HepG2 (cell line): ENCODE data around the gene ZNF880. TPM values are rescaled to one million over a fixed set of nuclear protein-coding genes. Genes with fewer than 3 reads are reported as not detected.

Source experiments
- CBX1 ChIP-seq: IDR thresholded peaks from one replicate; pipeline ENCODE4 v1.6.1; 2016; ENCODE audit warnings: antibody characterized with exemption, low read depth
- HNRNPLL ChIP-seq: fragments of 200-400 bp; formaldehyde crosslinking; IDR thresholded peaks from 2 replicates; pipeline ENCODE4 v1.6.1; 2017; ENCODE audit warnings: mild to moderate bottlenecking, low read depth, low read length; ENCODE audit not compliant: poor library complexity, severe bottlenecking
- ISX ChIP-seq: sonication (generic); formaldehyde crosslinking; conservative IDR thresholded peaks from 2 replicates; pipeline ENCODE4 v1.5.0; 2020; ENCODE audit warnings: missing genetic modification reagents
- KDM2A ChIP-seq: sonication (generic); formaldehyde crosslinking; IDR thresholded peaks from 2 replicates; pipeline ENCODE4 v1.4.0; 2020; ENCODE audit warnings: low read depth, missing genetic modification reagents, borderline replicate concordance
- MATR3 ChIP-seq: sonication (generic); formaldehyde crosslinking; IDR thresholded peaks from 2 replicates; pipeline ENCODE4 v1.4.0; 2020; ENCODE audit warnings: missing genetic modification reagents
- WIZ ChIP-seq: sonication (generic); formaldehyde crosslinking; IDR thresholded peaks from 2 replicates; pipeline ENCODE4 v1.5.1; 2020; ENCODE audit warnings: mild to moderate bottlenecking, missing genetic modification reagents
- ZFP82 ChIP-seq: sonication (generic); formaldehyde crosslinking; IDR thresholded peaks from 2 replicates; pipeline ENCODE4 v1.5.1; 2020; ENCODE audit warnings: mild to moderate bottlenecking, missing genetic modification reagents, borderline replicate concordance
- ZKSCAN5 ChIP-seq: sonication (generic); formaldehyde crosslinking; IDR thresholded peaks from 2 replicates; pipeline ENCODE4 v1.5.1; 2020; ENCODE audit warnings: mild to moderate bottlenecking, missing genetic modification reagents
- ZNF619 ChIP-seq: sonication (generic); formaldehyde crosslinking; IDR thresholded peaks from 2 replicates; pipeline ENCODE4 v1.4.0; 2020; ENCODE audit warnings: mild to moderate bottlenecking, missing genetic modification reagents
- ZNF747 ChIP-seq: sonication (generic); formaldehyde crosslinking; IDR thresholded peaks from 2 replicates; pipeline ENCODE4 v1.8.1; 2023; ENCODE audit warnings: missing genetic modification reagents, mild to moderate bottlenecking, borderline replicate concordance
- polyA plus RNA-seq, 8 experiments: library from polyadenylated mRNA; depleted of rRNA in 3 of 8; stranded (reverse) in 7 of 8; unstranded in 1 of 8; fragments of >200 nt; fragmentation: Illumina TruSeq in 4 of 8; extraction: Trizol in 4 of 8; gene quantifications; 2 replicates each; pipeline versions ENCODE4 v1.2.1 to v1.2.3, GENCODE V29; 2011 to 2016; ENCODE audit warnings: low read depth in 4 of 8, missing spikeins in 1 of 8, mixed read lengths in 1 of 8; ENCODE audit not compliant: insufficient read depth in 1 of 8
- total RNA-seq, 5 experiments: library from RNA; depleted of rRNA; stranded (reverse); fragments of >200 nt; fragmentation: Illumina TruSeq; extraction: Trizol; gene quantifications; 2 replicates each; pipeline ENCODE4 v1.2.3, GENCODE V29; 2016; ENCODE audit warnings: low read depth in 1 of 5
- TF ChIP-seq, protein P1 (sequence below), 2 experiments: sonication (generic) in 1 of 2; formaldehyde crosslinking in 1 of 2; IDR thresholded peaks; 2 replicates each; pipeline versions ENCODE4 v1.4.0 to v1.6.1; 2018 to 2020; ENCODE audit warnings: missing genetic modification reagents in 2 of 2, borderline replicate concordance in 1 of 2, low read depth in 1 of 2, mild to moderate bottlenecking in 1 of 2, missing biosample characterization in 1 of 2
- TF ChIP-seq, protein P2 (sequence below): sonication (generic); formaldehyde crosslinking; IDR thresholded peaks from 2 replicates; pipeline ENCODE4 v1.5.0; 2020; ENCODE audit warnings: mild to moderate bottlenecking, missing genetic modification reagents, borderline replicate concordance
- TF ChIP-seq, protein P3 (sequence below): sonication (generic); formaldehyde crosslinking; IDR thresholded peaks from 2 replicates; pipeline ENCODE4 v1.9.0; 2022; ENCODE audit warnings: missing genetic modification reagents, mild to moderate bottlenecking, borderline replicate concordance
- TF ChIP-seq, protein P4 (sequence below): sonication (generic); formaldehyde crosslinking; IDR thresholded peaks from 2 replicates; pipeline ENCODE4 v1.5.1; 2020; ENCODE audit warnings: missing genetic modification reagents, mild to moderate bottlenecking, borderline replicate concordance

The ZNF880 gene
- total and polyA plus RNA-seq, 2 of the 13 experiments (the other 11 are each of a cell fraction or from before 2014, with no cell fraction given) = 0.03 to 0.18 TPM

DNA sequence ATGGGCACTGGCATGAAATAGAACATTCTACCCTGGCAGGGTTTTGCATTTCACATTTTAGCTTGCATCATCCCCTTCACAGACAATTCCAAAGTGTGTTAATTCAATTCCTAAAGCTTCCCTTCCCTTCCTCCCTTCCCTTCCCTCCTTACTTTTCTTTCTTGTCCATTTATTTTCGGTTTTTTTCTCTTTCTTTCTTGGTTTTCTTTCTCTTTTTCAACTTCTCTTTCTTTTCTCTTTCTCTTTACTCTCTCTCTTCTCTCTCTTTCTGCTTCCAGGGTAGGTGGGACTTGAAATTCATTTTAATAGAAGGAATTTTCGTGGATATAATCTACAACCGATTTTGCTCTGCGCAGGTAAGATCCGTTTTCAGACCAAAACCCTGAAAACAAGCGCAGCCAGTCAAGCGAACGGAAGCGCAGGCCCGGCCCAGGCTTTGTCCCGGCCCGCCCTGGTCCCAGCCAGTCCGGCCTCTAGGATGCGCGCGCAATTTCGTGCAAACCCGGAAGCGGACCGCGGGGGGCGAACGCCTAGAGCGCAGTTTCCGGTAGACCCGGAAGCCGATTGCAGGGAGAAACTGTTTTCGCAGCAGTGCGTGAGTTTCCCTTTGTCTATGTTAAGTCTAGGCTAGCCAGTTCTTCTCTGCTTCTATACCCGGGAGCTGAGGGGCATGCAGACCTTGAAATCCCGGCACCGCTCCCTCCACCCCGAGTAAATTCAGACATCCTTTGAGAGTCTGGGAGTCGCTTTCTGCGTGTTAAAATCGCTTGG lies 27.8 kb downstream of the ZNF880 start, which contains the start of gene ZNF528 (continued):
- TF ChIP-seq ZFP82 = peak; percentile 59; the same call in 1 of the 2 replicates
- TF ChIP-seq, protein P1, sequence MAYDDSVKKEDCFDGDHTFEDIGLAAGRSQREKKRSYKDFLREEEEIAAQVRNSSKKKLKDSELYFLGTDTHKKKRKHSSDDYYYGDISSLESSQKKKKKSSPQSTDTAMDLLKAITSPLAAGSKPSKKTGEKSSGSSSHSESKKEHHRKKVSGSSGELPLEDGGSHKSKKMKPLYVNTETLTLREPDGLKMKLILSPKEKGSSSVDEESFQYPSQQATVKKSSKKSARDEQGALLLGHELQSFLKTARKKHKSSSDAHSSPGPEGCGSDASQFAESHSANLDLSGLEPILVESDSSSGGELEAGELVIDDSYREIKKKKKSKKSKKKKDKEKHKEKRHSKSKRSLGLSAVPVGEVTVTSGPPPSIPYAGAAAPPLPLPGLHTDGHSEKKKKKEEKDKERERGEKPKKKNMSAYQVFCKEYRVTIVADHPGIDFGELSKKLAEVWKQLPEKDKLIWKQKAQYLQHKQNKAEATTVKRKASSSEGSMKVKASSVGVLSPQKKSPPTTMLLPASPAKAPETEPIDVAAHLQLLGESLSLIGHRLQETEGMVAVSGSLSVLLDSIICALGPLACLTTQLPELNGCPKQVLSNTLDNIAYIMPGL (CRISPR knock-in tag; IDR thresholded peaks at IDR 0.05; ENCODE audit: borderline replicate concordance in 1 of 2, low read depth in 1 of 2) = peak in 1 of 2 experiments; percentile 64; a peak in 1 of 4 replicates
- TF ChIP-seq ZNF747 (CRISPR knock-in tag) = peak; percentile 63; the same call in 1 of the 2 replicates
- 0 out of 2 replicates have a peak, but pooled peaks have one; percentile 39 for TF ChIP-seq ISX
- TF ChIP-seq ZNF619 = no peak
- TF ChIP-seq, protein P2, sequence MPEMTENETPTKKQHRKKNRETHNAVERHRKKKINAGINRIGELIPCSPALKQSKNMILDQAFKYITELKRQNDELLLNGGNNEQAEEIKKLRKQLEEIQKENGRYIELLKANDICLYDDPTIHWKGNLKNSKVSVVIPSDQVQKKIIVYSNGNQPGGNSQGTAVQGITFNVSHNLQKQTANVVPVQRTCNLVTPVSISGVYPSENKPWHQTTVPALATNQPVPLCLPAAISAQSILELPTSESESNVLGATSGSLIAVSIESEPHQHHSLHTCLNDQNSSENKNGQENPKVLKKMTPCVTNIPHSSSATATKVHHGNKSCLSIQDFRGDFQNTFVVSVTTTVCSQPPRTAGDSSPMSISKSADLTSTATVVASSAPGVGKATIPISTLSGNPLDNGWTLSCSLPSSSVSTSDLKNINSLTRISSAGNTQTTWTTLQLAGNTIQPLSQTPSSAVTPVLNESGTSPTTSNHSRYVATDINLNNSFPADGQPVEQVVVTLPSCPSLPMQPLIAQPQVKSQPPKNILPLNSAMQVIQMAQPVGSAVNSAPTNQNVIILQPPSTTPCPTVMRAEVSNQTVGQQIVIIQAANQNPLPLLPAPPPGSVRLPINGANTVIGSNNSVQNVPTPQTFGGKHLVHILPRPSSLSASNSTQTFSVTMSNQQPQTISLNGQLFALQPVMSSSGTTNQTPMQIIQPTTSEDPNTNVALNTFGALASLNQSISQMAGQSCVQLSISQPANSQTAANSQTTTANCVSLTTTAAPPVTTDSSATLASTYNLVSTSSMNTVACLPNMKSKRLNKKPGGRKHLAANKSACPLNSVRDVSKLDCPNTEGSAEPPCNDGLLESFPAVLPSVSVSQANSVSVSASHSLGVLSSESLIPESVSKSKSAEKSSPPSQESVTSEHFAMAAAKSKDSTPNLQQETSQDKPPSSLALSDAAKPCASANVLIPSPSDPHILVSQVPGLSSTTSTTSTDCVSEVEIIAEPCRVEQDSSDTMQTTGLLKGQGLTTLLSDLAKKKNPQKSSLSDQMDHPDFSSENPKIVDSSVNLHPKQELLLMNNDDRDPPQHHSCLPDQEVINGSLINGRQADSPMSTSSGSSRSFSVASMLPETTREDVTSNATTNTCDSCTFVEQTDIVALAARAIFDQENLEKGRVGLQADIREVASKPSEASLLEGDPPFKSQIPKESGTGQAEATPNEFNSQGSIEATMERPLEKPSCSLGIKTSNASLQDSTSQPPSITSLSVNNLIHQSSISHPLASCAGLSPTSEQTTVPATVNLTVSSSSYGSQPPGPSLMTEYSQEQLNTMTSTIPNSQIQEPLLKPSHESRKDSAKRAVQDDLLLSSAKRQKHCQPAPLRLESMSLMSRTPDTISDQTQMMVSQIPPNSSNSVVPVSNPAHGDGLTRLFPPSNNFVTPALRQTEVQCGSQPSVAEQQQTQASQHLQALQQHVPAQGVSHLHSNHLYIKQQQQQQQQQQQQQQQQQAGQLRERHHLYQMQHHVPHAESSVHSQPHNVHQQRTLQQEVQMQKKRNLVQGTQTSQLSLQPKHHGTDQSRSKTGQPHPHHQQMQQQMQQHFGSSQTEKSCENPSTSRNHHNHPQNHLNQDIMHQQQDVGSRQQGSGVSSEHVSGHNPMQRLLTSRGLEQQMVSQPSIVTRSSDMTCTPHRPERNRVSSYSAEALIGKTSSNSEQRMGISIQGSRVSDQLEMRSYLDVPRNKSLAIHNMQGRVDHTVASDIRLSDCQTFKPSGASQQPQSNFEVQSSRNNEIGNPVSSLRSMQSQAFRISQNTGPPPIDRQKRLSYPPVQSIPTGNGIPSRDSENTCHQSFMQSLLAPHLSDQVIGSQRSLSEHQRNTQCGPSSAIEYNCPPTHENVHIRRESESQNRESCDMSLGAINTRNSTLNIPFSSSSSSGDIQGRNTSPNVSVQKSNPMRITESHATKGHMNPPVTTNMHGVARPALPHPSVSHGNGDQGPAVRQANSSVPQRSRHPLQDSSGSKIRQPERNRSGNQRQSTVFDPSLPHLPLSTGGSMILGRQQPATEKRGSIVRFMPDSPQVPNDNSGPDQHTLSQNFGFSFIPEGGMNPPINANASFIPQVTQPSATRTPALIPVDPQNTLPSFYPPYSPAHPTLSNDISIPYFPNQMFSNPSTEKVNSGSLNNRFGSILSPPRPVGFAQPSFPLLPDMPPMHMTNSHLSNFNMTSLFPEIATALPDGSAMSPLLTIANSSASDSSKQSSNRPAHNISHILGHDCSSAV = no peak
- no peak for TF ChIP-seq MATR3 (CRISPR knock-in tag)
- TF ChIP-seq, protein P3, sequence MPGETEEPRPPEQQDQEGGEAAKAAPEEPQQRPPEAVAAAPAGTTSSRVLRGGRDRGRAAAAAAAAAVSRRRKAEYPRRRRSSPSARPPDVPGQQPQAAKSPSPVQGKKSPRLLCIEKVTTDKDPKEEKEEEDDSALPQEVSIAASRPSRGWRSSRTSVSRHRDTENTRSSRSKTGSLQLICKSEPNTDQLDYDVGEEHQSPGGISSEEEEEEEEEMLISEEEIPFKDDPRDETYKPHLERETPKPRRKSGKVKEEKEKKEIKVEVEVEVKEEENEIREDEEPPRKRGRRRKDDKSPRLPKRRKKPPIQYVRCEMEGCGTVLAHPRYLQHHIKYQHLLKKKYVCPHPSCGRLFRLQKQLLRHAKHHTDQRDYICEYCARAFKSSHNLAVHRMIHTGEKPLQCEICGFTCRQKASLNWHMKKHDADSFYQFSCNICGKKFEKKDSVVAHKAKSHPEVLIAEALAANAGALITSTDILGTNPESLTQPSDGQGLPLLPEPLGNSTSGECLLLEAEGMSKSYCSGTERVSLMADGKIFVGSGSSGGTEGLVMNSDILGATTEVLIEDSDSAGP (CRISPR knock-in tag) = peak; percentile 26; the same call in 1 of the 2 replicates
- 0 out of 2 replicates have a peak, but pooled peaks have one; percentile 69 for TF ChIP-seq WIZ (CRISPR knock-in tag)
- no peak for TF ChIP-seq ZKSCAN5 (CRISPR knock-in tag)
- TF ChIP-seq, protein P4, sequence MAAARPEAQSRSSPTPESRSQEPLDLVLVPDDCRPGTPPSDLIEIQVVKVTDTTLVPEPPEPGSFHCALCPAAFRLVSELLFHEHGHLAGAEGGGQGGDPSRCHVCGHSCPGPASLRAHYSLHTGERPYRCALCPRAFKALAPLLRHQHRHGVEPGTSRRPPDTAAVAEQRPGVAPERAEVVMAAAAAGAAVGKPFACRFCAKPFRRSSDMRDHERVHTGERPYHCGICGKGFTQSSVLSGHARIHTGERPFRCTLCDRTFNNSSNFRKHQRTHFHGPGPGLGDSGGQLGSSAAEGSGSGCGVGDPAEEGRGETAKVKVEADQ (CRISPR knock-in tag) = peak; percentile 68; the same call in 1 of the 2 replicates
- TF ChIP-seq HNRNPLL = peak; percentile 92
- peak; percentile 68; the same call in 1 of the 2 replicates for TF ChIP-seq KDM2A
- TF ChIP-seq CBX1 = peak; percentile 95
